SK-N-SH (cell line): Measurements from ENCODE around the gene TSSC4. TPM values are rescaled to one million over a fixed set of nuclear protein-coding genes. Genes with fewer than 3 reads are reported as not detected.

Experiments used
- CTCF ChIA-PET: fragments of 300-600, 350-600 bp; formaldehyde crosslinking; extraction: SDS; loops from one replicate; lab custom pipeline; 2021; lab: Yijun Ruan, JAX
- POLR2A ChIA-PET: fragments of 350-600 bp; sonication (Branson Sonifier 250); formaldehyde crosslinking; extraction: SDS; loops from one replicate; lab custom pipeline; 2020; ENCODE audit warnings: antibody characterized with exemption, inconsistent platforms; lab: Yijun Ruan, JAX
- DNase-seq: peaks from one replicate; pipeline ENCODE4 v3.0.0; 2012
- H2AFZ ChIP-seq: fragments of 200-600 bp; sonication (generic); 2 replicates; pipeline ENCODE4 v1.8.1; 2016; ENCODE audit warnings: antibody characterized with exemption, mild to moderate bottlenecking, low read depth
- H3F3A ChIP-seq: fragments of 200-600 bp; sonication (generic); replicated peaks from 2 replicates; pipeline ENCODE3; 2016; ENCODE audit warnings: antibody characterized with exemption, mild to moderate bottlenecking; ENCODE audit not compliant: insufficient read depth
- H3K27ac ChIP-seq, 2 experiments: fragments of 200-500 bp in 1 of 2; fragments of 200-600 bp in 1 of 2; sonication (Bioruptor generic) in 1 of 2; sonication (generic), shearing (Covaris generic) in 1 of 2; 2 replicates each; pipeline versions ENCODE4 v1.5.1 to v1.6.1; 2014 to 2016; ENCODE audit warnings: low read depth in 2 of 2, inconsistent platforms in 1 of 2, low read length in 1 of 2, mild to moderate bottlenecking in 1 of 2, mixed read lengths in 1 of 2
- H3K27me3 ChIP-seq: fragments of 200-600 bp; sonication (generic), shearing (Covaris generic); 2 replicates; pipeline ENCODE4 v1.6.1; 2016; ENCODE audit warnings: mixed run types; ENCODE audit not compliant: insufficient read depth
- H3K36me3 ChIP-seq, 2 experiments: fragments of 200-500 bp in 1 of 2; fragments of 200-600 bp in 1 of 2; sonication (Bioruptor generic) in 1 of 2; sonication (generic) in 1 of 2; replicated peaks in 1 of 2; 2 replicates each; pipeline versions ENCODE3 to v1.5.1; 2014 to 2016; ENCODE audit warnings: low read length in 1 of 2, mild to moderate bottlenecking in 1 of 2; ENCODE audit not compliant: insufficient read depth in 2 of 2, control insufficient read depth in 1 of 2
- H3K4me1 ChIP-seq, 2 experiments: fragments of 200-500 bp in 1 of 2; fragments of 200-600 bp in 1 of 2; sonication (Bioruptor generic) in 1 of 2; sonication (generic), shearing (Covaris generic) in 1 of 2; 2 replicates each; pipeline versions ENCODE4 v1.5.1 to v1.6.1; 2014 to 2016; ENCODE audit warnings: low read depth in 1 of 2, low read length in 1 of 2, mixed run types in 1 of 2; ENCODE audit not compliant: insufficient read depth in 2 of 2, control insufficient read depth in 1 of 2
- H3K4me2 ChIP-seq: fragments of 200-600 bp; sonication (generic), shearing (Covaris generic); 2 replicates; pipeline ENCODE4 v1.6.1; 2017; ENCODE audit warnings: mixed run types
- H3K4me3 ChIP-seq, 2 experiments: fragments of 200-500 bp in 1 of 2; fragments of 200-600 bp in 1 of 2; sonication (Bioruptor generic) in 1 of 2; sonication (generic), shearing (Covaris generic) in 1 of 2; 2 replicates each; pipeline versions ENCODE4 v1.5.1 to v1.8.1; 2014 to 2016; ENCODE audit warnings: low read depth in 2 of 2, inconsistent platforms in 1 of 2, low read length in 1 of 2, mild to moderate bottlenecking in 1 of 2, mixed read lengths in 1 of 2, moderate library complexity in 1 of 2
- H3K79me2 ChIP-seq: fragments of 200-600 bp; sonication (generic); 2 replicates; pipeline ENCODE4 v1.8.1; 2017; ENCODE audit warnings: mild to moderate bottlenecking; ENCODE audit not compliant: insufficient read depth
- H3K9ac ChIP-seq: fragments of 200-600 bp; sonication (generic); 2 replicates; pipeline ENCODE4 v1.6.1; 2017; ENCODE audit warnings: mixed run types
- H3K9me2 ChIP-seq: fragments of 200-600 bp; sonication (generic); 2 replicates; pipeline ENCODE4 v1.6.1; 2017; ENCODE audit warnings: mixed run types
- H3K9me3 ChIP-seq: fragments of 200-600 bp; sonication (generic); 2 replicates; pipeline ENCODE4 v1.6.1; 2017; ENCODE audit warnings: mixed run types, mild to moderate bottlenecking, moderate library complexity
- H4K20me1 ChIP-seq: fragments of 200-600 bp; sonication (generic); 2 replicates; pipeline ENCODE4 v1.6.1; 2017; ENCODE audit warnings: mild to moderate bottlenecking, mixed run types; ENCODE audit not compliant: insufficient read depth
- CHD2 ChIP-seq: fragments of 150-350 bp; IDR thresholded peaks from 2 replicates; pipeline ENCODE4 v1.6.1; 2018; ENCODE audit warnings: low read length; ENCODE audit not compliant: partially characterized antibody
- EP300 ChIP-seq, 2 experiments: IDR thresholded peaks; 2 replicates each; pipeline versions ENCODE4 v1.4.0 to v1.6.1; 2012; ENCODE audit warnings: borderline replicate concordance in 1 of 2, low read depth in 1 of 2, low read length in 1 of 2
- FOXJ3 ChIP-seq: sonication (generic); formaldehyde crosslinking; IDR thresholded peaks from 2 replicates; pipeline ENCODE4 v1.5.1; 2020; ENCODE audit warnings: mild to moderate bottlenecking, missing genetic modification reagents
- FOXM1 ChIP-seq: IDR thresholded peaks from 2 replicates; pipeline ENCODE4 v1.4.0; 2012; ENCODE audit warnings: low read depth, mild to moderate bottlenecking
- GABPA ChIP-seq: IDR thresholded peaks from 2 replicates; pipeline ENCODE4 v1.4.0; 2012; ENCODE audit warnings: low read depth, mild to moderate bottlenecking
- GATA2 ChIP-seq: sonication (generic); formaldehyde crosslinking; IDR thresholded peaks from 2 replicates; pipeline ENCODE4 v1.5.0; 2020; ENCODE audit warnings: mild to moderate bottlenecking, missing genetic modification reagents
- IRF3 ChIP-seq: fragments of 150-350 bp; IDR thresholded peaks from 2 replicates; pipeline ENCODE4 v1.6.1; 2016; ENCODE audit warnings: mild to moderate bottlenecking, low read depth, low read length
- JUND ChIP-seq: IDR thresholded peaks from 2 replicates; pipeline ENCODE4 v1.4.0; 2012
- MAX ChIP-seq: IDR thresholded peaks from 2 replicates; pipeline ENCODE4 v1.4.0; 2012; ENCODE audit warnings: low read depth
- MEF2A ChIP-seq: IDR thresholded peaks from 2 replicates; pipeline ENCODE4 v1.4.0; 2012; ENCODE audit warnings: low read depth, borderline replicate concordance
- NFIC ChIP-seq: IDR thresholded peaks from 2 replicates; pipeline ENCODE4 v1.4.0; 2012; ENCODE audit warnings: borderline replicate concordance
- NRF1 ChIP-seq: IDR thresholded peaks from 2 replicates; pipeline ENCODE4 v1.6.1; 2012; ENCODE audit warnings: low read depth, mild to moderate bottlenecking, low read length
- POLR2AphosphoS5 ChIP-seq: IDR thresholded peaks from 2 replicates; pipeline ENCODE4 v1.6.1; 2012; ENCODE audit warnings: low read depth, low read length
- RCOR1 ChIP-seq: fragments of 150-350 bp; IDR thresholded peaks from 2 replicates; pipeline ENCODE4 v1.6.1; 2017; ENCODE audit warnings: antibody characterized with exemption, low read length
- REST ChIP-seq: IDR thresholded peaks from 2 replicates; pipeline ENCODE4 v1.6.1; 2012; ENCODE audit warnings: mild to moderate bottlenecking, low read depth, low read length, moderate library complexity
- RXRA ChIP-seq: IDR thresholded peaks from 2 replicates; pipeline ENCODE4 v1.4.0; 2012; ENCODE audit warnings: low read depth, mild to moderate bottlenecking, borderline replicate concordance
- TCF12 ChIP-seq: IDR thresholded peaks from 2 replicates; pipeline ENCODE4 v1.4.0; 2012
- USF1 ChIP-seq: IDR thresholded peaks from 2 replicates; pipeline ENCODE4 v1.4.0; 2012; ENCODE audit warnings: low read depth, borderline replicate concordance
- YY1 ChIP-seq: IDR thresholded peaks from 2 replicates; pipeline ENCODE4 v1.4.0; 2012; ENCODE audit warnings: low read depth, mild to moderate bottlenecking
- ZBTB33 ChIP-seq: IDR thresholded peaks from 2 replicates; pipeline ENCODE4 v1.4.0; 2012; ENCODE audit warnings: low read depth, borderline replicate concordance
- WGBS: methylation state at CpG from one replicate; pipeline ENCODE4 v1.1.6; 2017; ENCODE audit warnings: low lambda C conversion rate; 5-methylcytosine and 5-hydroxymethylcytosine counted together
- polyA plus RNA-seq, 3 experiments: library from polyadenylated mRNA; depleted of rRNA; stranded (reverse); fragments of >200 nt; gene quantifications; 2 replicates each; pipeline ENCODE4 v1.2.3, GENCODE V29; 2012

TSSC4 gene
- polyA plus RNA-seq, 1 of the 3 experiments (the other 2 are of a cell fraction) = 45.1 TPM

- no peaks in the 10 kb centered on the region for H3K27me3 ChIP-seq
- H2AFZ ChIP-seq = no peak overlapping the region
- DNase-seq = no peak
- no peaks in the 10 kb centered on the region for H3K36me3 ChIP-seq
- H3K27ac ChIP-seq = no peak overlapping the region
- no peak overlapping the region for H3K4me2 ChIP-seq
- CTCF ChIA-PET = no interaction called here
- no peaks in the 10 kb centered on the region for H3K9me3 ChIP-seq
- H3K4me3 ChIP-seq = no peak overlapping the region
- no peaks in the 10 kb centered on the region for H3K4me1 ChIP-seq
- H3K79me2 ChIP-seq = no peaks in the 10 kb centered on the region
- no peaks in the 10 kb centered on the region for H3F3A ChIP-seq
- H3K9me2 ChIP-seq = no peaks in the 10 kb centered on the region
- no peaks in the 10 kb centered on the region for H4K20me1 ChIP-seq
- H3K9ac ChIP-seq = no peak overlapping the region
- 81% methylated on average over 8 of the region's 8 CpGs for WGBS
- POLR2A ChIA-PET = no interaction called here
- no peak for TF ChIP-seq REST
- TF ChIP-seq POLR2AphosphoS5 = no peak
- no peak for TF ChIP-seq RXRA
- no peak for TF ChIP-seq GATA2
- no peak for TF ChIP-seq NFIC
- TF ChIP-seq FOXM1 = no peak
- TF ChIP-seq CHD2 = no peak
- no peak for TF ChIP-seq MAX
- no peak for TF ChIP-seq YY1
- no peak for TF ChIP-seq FOXJ3 (CRISPR knock-in tag)
- no peak for TF ChIP-seq EP300 (IDR thresholded peaks at IDR 0.05; ENCODE audit: borderline replicate concordance in 1 of 2, low read depth in 1 of 2, low read length in 1 of 2)
- no peak for TF ChIP-seq RCOR1
- TF ChIP-seq JUND = no peak
- TF ChIP-seq IRF3 = no peak
- no peak for TF ChIP-seq TCF12
- TF ChIP-seq MEF2A = no peak
- no peak for TF ChIP-seq USF1
- no peak for TF ChIP-seq ZBTB33
- no peak for TF ChIP-seq GABPA
- no peak for TF ChIP-seq NRF1
Measured at GRCh38 chr11:2434008-2434407, 33.5 kb downstream of the TSSC4 start.
